GM18505 (cell line): Measurements from ENCODE around the gene ELAC2.

Experiments used
- ATAC-seq: cut with Tn5 transposase; IDR thresholded peaks from one replicate; pipeline ENCODE4 v1.9.1; 2021; ENCODE audit not compliant: unreplicated experiment
- POLR2A ChIP-seq: IDR thresholded peaks from 4 replicates; pipeline ENCODE4 v1.6.1; 2011; ENCODE audit warnings: borderline replicate concordance; ENCODE audit not compliant: insufficient read depth, insufficient read length; ENCODE audit errors: extremely low read depth

Gene ELAC2

DNA sequence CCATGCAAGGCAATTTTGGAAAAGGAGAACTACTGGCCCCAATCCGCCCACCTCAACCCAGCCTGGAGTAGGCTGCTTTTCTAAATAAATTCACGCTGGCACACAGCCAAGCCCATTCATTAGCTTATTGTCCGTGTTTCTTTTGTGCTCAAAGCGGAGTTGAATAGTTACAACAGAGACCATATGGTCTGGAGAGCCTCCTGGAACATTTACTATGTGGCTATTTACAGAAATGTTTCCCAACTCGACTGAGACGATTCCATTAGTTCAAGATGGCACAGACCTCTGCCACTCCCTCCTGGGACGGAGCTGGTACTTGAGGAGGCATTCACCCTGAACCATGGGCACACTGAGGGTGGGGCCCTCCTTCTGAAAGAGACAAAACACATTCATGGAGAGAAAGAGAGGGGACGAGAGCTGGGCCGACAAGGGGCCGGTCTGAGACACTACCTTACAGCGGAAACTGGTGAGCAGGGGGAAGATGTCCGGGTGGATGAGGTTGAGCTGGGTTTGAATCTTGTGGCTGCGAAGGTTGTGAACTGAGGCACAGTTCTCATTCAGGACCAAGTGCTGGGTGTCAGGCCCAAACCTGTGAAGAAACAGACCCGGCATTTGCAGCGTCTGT is 15.7 kb downstream of the ELAC2 start:
- no peak for TF ChIP-seq POLR2A
- no peak for ATAC-seq

GRCh38 chr17:13000561-13000960 is 17.3 kb downstream of the ELAC2 start:
- no peak for TF ChIP-seq POLR2A
- ATAC-seq: no peak

- no peak for ATAC-seq
- TF ChIP-seq POLR2A: no peak
Measured at GRCh38 chr17:12998874-12999273, 19.0 kb downstream of the ELAC2 start.

GRCh38 chr17:12998461-12998860 is 19.4 kb downstream of the ELAC2 start:
- no peak for TF ChIP-seq POLR2A
- ATAC-seq: no peak

- no peak for TF ChIP-seq POLR2A
- ATAC-seq: no peak
Measured at GRCh38 chr17:12996941-12997340, 20.9 kb downstream of the ELAC2 start.

GRCh38 chr17:12996357-12996756 is 21.5 kb downstream of the ELAC2 start:
- no peak for ATAC-seq
- no peak for TF ChIP-seq POLR2A

- TF ChIP-seq POLR2A: no peak
- no peak for ATAC-seq
Measured at GRCh38 chr17:12995896-12996295, 21.9 kb downstream of the ELAC2 start.

- no peak for ATAC-seq
- no peak for TF ChIP-seq POLR2A
Measured at GRCh38 chr17:12995106-12995895, 22.5 kb downstream of the ELAC2 start.

DNA sequence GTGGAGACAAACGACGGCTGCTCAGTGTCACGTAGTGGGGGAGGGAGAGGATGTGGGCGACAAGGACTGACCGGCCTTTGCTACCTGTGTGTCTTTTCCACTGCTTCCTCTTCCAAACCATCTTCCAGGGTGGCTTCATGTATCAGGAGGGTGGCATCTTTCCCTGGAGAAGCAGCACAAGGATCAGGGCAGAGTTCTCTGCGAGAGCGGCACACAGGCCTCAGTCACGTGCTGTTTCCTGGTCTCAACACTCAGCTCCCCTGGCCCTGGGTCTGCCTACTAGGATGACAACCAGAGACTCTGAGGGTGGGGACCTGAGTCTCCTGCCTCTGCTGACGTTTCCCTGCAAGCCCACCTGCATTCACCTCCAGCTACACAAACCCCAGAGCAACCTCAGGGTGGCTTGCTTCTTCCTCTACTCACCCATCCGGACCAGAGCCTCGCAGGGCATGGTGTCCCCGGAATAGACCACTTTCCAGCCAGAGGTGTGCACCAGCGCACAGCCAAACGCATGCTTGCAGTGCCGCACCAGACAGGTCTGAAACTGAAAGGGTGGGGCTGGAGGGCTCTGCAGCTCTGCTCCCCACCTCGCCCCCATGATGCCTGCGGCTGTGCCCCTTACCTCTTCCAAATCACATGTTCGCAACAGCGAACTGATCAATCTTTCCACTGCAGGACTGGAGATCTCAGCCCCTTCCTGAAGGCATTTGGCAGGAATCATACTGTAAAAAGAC is 23.3 kb downstream of the ELAC2 start:
- ATAC-seq: no peak
- no peak for TF ChIP-seq POLR2A

- ATAC-seq: no peak
- no peak for TF ChIP-seq POLR2A
Measured at GRCh38 chr17:12993631-12994030, 24.2 kb downstream of the ELAC2 start.

GRCh38 chr17:12992676-12993075 is 25.2 kb downstream of the ELAC2 start:
- no peak for ATAC-seq
- TF ChIP-seq POLR2A: no peak

GRCh38 chr17:12990926-12991325 is 26.9 kb downstream of the ELAC2 start:
- no peak for TF ChIP-seq POLR2A
- ATAC-seq: no peak

DNA sequence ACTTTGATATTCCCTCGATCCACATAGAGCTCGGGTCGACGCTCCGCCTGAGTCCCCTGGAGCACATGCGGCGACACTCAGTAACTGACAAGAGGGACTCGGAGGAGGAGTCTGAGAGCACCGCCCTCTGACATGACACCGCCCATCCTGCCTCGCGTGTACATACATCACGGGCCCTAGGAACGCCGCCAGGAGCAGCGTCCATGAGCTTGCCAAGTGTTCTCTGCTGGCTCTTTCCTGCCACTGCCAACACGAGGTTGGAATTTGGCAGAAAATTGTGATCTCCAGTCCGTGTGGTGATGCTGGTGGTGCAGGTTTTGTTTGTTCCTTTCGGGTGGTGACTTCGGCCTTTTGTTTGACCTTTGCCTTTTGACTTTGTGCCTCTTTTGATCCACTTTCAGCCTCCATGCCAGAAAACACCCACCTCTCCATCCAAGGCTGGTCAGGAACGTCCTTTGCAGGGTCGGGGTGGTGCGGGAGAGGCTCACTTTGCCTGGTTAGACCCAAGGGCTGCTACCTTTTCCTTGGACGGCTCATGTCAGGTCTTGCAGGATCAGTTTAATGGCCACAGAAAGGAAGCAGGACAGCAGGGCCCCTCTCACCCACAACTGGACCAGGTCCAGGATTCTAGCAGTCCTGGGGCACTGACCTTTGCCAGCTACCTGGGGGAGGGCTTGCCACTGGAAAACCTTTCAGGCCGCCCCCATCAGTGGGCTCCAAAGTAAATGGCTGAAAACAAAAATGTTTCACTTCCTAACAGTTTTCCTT is 27.6 kb downstream of the ELAC2 start:
- no peak for TF ChIP-seq POLR2A
- ATAC-seq: no peak

DNA sequence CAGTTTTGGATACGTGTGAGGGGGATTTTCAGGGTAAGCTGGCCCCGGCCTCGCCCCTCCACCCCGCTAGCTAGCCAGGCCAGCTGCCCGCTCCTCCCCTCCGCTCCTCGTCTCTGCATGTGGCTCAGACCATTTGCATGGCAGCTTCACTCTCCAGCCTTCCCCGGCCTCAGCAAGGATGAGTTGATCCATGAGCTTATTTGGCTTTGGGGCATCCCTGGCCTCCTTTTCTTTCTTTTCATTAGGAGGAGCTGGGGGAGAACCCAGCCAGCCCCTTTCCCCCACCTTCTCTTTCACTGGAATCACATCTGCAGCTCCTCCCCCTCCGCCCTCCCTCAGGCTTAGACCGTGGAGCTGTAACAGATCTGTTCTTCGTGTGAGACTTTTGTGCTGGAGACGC is 30.7 kb downstream of the ELAC2 start:
- no peak for TF ChIP-seq POLR2A
- no peak for ATAC-seq
